DLD1 (cell line): ENCODE measurements around the gene TBC1D10A.
"Not testable (repeated sequence)": the region's sequence is repeated elsewhere in the genome, so short reads cannot be mapped to it uniquely, and the experiment has no call there.

ENCODE experiments used
- in situ Hi-C: cut with HindIII; loops from 2 replicates; pipeline ENCODE4 v1.10.0; 2017; ENCODE audit warnings: low sequenced_read_pairs

Gene TBC1D10A

DNA sequence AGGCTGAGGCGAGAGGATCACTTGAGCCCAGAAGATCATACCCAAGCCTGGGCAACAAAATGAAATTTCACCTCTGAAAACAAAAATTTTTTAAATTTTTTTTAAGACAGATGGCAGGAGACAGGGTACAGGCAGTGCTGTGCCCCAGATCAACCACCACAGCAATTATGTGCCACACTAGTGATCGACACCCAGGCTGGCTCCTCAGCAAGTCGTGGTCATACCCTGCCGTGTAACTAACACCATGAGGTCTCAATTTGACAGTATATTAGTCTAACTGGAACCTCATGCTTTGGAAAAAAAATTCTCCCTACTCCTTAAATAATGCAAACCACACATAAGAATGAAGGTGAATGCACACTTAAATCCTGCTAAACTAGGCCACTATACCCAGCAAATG, 21.7 kb upstream of the TBC1D10A start:
- in situ Hi-C loops = no loop called here

DNA sequence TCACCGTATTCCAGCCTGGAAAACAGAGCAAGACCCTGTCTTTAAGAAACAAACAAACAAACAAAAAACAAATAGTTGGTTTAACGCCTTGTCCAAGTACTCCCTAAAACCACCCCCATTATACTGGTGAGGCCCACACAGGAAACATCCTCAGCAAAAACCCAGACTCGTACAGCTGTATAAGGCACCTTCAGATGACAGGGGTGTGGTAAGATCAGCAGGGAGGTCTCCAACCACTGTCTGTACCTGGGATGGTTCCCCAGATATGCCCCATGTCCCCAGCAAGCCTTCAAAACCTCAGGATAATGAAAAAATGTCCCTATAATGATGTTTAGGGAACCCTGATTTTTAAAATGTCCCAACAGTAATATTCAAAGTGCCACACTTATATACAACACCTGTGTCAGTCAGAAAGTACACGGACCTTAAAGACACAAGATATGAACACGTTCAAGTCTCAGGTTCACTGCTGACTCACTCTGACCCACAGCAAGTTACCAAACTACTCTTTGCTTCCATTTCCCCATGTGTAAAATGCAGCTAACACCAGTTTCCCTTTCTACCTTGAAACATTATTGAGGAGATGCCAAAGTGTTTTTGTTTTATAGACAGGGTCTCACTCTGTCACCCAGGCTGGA, 20.6 kb upstream of the TBC1D10A start:
- in situ Hi-C loops = no loop called here

DNA sequence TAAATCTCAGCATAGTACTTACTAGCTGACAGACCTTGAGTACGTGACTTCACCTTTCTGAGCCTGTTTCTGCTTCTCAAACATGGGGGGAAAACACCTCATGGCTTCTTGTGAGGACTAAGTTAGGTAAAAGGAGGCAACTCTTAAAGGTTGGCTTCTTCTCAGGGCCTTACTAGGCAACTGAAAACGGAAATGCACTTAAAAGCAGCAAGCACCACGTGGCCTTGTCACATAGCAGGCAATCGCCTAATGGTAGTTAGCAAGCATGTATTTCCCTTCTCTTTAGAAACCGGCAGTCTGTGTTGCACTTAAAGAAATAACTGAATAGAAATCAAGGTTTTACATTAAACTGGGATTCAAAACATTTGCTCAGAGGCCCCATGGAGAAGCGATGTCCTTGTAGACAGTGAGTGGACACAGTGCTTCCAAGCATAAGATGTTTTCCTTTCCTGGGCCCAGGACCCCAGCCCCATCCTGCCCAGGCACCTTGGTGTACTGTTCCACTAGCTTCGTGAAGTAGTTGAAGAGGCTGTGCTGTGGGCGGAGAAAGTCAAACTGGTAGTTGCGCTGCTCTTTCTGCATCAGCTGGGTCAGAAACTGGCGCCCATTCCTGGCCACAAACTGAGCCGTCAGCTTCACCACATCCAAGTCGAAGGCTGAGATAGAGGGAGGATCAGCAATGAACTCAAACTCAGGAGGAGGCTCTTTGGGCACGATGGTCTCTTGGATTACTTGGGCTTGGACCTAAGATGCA, 17.9 kb upstream of the TBC1D10A start:
- in situ Hi-C loops = no loop called here

DNA sequence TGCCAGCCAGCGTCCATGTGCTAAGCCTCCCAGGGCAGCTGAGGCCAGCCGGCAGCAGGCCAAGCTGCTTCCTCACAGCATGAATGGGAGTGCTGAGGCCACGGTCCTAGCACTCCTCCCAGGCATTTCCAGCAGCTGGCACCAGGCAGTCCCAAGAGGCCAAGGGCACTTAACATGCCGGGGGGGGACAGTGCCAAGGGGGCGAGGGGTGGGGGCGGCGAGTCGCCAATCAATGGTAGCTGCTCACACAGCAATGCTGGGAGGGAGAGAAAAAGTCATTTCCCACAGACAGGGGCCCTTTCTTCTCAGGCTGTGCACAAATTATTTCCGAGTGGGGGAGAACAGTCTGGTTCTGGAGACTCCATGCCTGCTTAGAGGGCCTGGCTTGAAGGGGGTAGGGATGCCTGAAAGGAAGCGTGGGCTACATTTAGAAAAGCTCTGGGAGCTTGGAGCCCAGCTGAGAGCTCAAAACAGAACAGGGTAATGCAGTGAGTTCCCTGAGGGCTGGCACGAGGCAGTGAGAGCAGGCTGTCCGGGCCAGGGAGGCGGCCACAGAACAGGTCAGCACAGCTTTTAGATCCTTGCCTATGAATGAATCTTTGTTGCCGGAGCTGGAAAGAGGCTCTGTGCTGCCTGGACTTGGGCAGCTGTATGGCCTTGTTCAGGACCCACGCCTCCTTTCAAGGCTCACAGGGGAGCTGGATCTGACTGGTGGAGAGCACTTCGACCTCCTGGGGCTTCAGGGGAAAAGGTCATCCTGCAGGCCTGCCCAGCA, 14.4 kb upstream of the TBC1D10A start:
- in situ Hi-C loops = no loop called here

DNA sequence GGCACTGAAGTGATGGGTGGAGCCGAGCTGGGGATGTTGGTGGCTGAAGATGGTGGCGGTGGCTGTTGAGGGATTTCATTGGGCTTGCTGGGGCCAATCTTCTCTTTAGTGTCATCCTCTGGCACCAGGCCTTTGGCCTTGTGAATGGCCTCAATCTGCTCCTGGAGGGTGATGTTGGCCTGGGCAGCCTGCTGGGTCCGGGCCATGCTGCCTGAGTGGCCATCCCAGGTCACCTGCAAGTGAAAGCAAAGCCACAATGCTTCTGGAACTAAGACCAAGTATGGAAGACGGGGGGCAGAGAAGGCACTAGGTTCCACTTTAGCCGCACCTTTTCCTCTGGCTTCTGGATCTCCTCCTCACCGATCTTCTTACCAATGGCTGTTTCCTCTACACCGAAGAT, 12.1 kb upstream of the TBC1D10A start:
- in situ Hi-C loops = no loop called here

DNA sequence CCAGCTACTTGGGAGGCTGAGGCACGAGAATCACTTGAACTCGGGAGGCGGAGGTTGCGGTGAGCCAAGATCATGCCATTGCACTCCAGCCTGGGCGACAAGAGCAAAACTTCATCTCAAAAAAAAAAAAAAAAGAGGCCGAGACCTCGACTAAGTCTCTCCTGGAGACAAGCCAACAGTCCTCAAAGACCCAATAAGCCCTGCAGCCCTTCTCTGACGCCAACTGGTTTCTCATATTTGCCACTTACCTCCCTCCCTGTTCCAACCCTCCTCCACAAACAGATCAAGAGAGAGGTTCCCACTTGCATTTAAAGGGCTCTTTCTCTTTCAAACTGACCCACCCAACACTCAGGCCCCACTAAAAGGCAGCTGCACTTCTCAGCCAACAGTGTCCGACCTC, 11.6 kb upstream of the TBC1D10A start:
- in situ Hi-C loops = not testable (repeated sequence)

DNA sequence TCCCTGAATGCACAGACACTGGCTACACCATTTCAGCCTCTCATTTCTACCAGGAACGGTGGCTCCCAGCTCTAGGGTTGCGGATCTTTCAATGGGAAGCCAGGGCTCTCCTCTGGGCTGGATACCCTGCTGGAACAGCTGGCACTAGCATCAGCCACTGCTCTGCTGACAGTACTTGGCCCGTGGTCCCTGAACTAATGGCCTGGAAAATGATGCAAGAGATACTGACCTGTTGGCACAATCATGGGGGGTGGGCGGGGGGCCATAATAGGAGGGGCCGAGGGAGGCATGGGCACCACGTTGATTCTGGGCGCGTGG, 10.7 kb upstream of the TBC1D10A start:
- in situ Hi-C loops = no loop called here

DNA sequence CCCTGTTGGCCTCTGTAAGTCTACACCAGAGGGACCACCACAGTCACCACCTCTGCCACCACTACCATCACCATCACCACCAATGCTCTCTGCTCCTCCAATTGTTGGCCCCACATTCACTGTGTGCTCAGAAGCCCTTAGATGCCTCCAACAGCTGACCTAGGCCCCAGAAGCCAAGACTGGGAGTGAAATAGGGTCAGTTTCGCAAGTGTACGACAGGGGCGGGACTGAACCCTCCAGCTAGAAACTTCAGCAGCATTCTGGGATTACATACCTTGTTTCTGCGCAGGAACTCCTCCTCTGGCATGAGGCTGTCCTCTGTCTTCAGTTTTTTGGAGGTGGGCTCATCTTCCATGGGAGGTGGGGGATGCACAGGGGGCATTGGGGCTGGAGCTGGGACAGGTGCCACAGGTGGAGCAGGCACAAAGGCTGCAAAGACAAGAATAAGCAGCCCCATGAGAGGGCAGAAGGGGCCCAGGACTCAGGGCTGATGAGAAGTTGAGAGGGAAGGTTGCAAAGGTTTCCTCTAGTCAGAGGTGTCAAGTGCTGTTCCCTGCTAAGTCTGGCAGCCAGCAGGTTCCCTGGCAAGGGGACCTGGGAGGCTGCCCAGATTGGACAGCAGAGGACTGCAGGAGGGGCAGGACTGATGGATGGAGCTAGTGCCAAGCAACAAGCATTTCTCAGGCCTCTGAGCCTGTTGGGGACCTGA, 10.2 kb upstream of the TBC1D10A start:
- in situ Hi-C loops = no loop called here

DNA sequence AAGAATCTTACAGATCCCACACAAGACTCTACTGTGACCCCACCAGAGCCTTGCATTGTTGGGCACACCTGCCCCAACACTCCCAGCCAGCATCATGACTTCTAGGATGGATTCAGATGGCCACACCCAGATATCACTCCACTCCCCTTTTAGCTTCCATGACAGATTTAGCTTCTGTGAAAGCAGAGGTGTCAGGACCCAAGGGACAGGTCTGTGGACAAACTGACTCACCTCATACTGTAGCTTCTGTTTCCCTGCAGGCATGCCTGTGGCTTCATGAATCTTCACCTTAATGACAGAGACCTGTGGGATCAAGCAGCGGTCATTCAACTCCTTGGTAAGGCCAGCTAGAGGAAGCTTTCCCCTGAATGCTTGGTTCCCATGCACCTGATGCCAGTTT, 8.5 kb upstream of the TBC1D10A start:
- in situ Hi-C loops = no loop called here

DNA sequence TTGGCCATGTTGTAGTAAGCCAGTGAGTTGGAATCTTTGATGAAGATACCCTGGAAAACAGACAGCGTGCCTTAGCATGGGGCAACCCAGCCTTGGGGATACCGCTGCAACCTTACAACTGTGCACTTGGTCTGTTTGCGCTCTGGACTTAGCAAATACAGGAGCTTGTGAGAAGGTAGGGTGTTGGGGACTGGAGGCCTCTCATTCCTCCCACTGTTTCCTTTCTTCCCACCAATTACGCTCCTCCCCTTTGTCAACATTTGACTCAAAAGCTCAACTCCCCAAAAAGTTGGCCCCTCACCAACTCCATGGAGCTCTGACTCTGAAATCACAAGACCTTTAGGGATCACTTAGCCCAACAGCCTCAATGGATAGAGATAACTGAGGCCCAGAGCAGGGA, 7.9 kb upstream of the TBC1D10A start:
- in situ Hi-C loops = no loop called here

DNA sequence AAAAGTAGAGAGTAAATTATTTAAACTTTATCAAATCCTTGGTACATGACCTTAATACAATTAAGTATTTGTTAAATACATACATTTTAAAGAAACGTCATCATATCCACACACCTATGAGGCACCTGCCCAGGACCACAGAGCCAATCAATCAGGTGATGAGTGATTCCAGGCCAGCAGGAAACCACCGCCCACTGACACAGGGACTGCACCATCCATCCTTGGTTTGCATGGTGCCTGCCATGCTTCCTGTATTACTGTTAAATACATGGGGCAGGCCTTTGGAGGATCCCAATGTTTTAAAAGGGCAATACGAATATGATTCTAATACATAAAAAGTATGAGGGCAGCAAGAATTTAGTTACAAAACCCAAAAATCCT, 7.0 kb upstream of the TBC1D10A start:
- in situ Hi-C loops = no loop called here

DNA sequence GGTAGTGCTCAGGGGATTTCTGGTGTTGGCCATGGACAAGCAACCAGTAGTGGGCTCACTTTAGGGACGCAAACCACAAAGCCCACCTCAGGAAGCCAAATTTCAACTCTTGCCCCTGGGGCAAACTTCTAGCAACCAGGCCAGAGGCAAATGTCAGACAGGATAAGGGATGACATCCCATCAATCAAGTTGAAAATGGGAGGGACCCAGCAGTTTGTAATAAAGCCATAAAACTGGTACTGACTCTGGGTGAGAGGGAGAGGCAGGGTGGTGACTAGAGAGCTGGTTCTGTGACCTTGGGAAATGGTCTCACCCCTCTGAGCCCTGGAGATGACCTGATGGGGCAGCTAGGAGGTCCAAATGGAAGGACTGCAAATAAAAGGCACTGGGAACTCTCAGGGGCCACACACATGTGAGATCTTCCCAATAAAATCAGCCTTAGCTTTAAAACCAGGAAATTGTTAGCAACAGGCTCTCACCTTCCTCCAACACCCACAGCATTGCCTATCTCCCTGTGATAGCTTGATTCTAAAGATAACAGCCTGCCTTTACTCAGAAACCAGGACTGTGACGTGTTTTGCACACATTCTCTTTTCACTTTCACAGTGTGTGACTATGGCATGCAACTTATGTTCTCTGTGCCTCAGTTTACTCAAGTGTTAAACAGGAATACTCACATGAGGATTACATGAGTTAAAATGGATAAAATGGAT, 6.4 kb upstream of the TBC1D10A start:
- in situ Hi-C loops = no loop called here

DNA sequence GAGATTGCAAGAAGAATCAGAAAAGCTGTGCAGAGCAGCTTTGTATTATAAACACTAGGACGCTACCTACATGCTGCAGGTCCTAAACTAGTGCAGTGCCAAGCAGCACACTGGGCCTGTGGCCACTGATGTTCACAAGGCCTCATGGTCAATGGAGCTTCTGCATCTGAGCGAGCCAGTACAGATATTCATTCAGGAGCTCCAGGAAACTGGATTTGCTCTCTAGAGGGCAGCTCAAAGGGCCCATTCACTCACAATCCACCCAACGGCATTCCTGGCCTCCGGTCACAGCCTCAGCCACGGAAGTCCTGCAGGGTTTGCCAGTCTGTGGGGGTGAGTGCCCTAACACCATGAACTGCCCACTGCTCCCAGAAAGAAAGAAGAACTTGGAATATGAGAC, 5.8 kb upstream of the TBC1D10A start:
- in situ Hi-C loops = no loop called here

DNA sequence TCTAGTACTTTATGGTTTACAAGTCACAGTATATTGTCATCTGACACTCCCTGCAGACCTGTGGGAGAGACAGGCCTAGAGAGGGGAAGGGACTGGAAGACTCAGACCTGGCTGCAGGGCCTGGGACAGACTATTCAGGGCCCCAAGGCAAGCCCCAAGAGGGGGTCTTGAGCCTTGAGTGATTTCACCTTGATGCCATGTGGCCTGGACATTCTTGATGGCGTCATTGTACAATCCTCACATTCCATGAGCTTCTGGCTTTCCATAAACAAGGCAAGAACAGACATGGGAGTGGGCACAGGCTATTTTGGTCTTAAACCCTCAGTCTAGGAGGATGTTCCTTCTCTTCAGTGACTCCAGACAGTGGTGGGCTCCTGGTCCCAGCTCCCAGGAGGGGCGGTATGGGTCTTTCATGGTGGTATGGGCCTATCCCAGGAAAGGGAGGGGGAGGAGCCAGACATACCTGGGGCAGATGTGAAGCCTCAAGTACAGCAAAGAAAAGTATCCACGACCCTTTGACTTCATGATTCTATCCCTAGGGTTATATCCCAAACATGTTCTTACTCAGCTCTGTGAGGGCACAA, 1.8 kb upstream of the TBC1D10A start:
- in situ Hi-C loops = no loop called here

DNA sequence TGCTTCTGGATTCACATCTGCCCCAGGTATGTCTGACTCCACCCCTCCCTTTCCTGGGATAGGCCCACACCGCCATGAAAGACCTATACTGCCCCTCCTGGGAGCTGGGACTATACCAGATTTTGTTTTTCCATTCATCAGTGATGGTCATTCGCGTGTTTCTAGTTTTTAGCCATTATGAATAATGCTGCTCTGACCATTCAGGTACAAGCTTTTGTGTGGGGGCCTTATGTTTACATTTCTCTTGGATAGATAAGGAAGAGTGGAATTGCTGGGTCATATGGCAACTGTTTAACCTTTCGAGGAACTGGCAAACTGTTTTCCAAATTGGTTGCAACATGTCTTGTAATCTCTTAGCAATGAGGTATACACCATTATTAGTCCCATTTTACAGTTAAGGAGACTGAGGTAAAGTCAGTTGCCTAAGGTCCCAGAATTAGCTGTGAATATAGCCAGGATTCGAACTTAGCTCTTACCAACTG, 1.2 kb upstream of the TBC1D10A start:
- in situ Hi-C loops = no loop called here

DNA sequence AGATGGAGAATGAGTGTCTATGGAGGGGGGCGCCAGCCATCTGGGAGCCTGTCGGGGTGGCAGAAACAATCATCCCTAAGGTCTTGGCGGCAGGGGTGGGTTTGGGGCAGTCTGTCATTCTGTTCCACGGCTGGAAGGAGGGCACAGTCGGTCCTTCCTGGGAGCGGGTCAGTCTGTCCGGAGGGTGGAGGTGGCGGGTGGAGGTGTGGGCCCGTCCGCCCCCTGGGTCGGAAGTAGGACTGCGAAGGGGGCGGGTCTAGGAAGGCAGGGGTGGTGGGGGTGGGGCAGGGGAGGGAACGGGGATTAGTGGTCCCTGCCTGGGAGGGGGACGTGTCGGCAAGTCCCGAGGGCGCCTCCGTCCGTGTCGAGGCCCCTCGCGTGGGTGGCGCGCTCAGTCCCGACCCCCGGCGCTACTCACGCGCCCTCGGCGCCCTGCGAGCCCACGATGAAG, 461 bp downstream of the TBC1D10A start:
- in situ Hi-C loops = no loop called here

DNA sequence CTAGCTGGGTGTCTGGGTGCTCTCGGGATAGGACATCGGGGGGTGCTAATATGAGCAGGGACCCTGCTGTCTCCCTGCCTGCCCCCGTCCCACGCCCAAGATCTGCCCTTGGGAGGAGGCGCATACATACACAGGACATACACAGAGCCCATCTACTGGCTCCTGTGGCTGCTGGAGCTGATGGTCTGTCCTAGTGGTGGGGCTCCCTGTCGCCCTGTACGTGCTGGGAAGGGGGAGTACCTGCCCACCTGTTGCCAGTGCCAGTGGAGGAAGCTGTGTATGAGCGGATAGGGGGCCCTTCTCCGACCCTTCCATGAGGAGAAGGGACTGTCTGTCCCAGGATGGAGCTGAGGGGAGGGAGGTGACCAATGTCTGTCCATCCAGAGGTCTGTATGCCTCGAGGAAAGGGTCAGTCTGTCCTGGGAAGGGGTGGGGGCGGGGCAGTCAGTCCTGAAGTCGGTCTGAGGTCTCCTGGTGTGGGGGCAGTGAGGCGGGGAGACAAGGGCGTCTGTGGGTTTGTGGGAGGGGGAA, 952 bp downstream of the TBC1D10A start:
- in situ Hi-C loops = no loop called here

DNA sequence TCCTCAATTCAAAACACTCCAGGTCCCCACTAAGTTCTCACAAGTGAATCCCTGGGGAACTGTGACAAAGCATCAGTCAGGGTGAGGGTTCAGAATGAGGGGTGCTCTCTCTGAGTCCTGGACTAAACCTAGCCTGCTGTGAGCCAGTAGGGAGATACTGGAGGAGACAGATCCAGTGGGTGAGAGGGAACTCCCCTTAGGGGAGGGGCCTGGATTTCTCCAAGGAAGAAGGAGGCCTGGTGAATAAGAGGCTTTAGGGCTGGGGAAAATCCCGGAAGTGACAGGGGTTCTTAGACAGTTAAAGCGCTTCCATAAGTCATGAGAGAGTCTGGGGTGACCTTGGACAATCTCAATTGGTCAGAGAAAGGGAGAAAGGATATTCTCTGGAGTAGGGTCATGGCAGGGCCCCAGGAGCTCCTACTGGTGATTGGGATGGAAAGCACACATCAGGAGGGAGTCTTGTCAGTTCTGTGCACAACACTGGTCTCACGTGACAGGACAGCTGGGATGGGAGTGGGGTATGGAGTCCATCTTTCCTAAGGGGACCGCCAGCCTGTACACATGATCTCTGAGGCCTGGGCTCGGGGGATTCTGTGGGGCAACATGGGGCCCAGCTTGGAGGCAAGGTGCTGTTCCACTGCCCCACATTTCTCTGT, 1.5 kb downstream of the TBC1D10A start:
- in situ Hi-C loops = no loop called here

DNA sequence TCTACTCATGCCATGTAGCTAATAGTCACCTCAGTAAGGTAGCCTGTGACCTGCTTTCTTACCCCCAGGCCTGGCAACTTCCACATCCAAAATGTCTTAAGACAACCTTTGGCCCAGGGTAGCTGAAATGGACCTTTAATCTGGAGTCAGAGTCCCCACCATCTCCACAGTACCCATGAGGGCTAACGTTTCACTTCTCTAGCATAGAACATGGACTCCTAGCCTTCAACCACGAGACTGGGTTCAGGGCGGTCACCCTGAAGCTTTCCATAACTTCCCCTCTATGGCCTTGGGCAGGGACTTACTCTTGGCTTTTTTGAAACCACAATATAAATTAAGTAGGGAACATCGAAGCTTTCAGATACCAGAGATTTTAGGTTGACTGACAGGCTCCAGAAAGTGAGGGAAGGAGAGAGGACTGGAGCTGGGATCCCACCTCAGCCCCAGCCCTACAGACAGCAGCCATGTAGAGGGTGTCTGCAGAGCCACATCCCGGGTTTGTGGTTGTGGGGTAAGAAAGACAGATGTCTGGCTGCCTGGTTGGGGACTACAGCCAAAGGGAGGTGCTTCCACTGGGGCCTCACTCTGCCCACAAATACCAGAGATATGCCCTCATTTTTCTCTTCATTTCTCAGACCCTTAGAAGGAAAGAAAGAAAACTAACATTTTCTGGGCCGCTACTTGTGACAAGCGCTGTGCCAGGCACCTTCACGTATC, 2.6 kb downstream of the TBC1D10A start:
- in situ Hi-C loops = no loop called here
